ENCODE results near the gene TXNIP. TPM values are rescaled to one million over a fixed set of nuclear protein-coding genes. Genes with fewer than 3 reads are reported as not detected.

TXNIP gene
- total RNA-seq, 4 donors from 2014 or later: 739 to 2,947 (median 1,128) TPM

GRCh38 chr1:145946477-145946986 lies 49.8 kb downstream of the TXNIP start:
- Histone ChIP-seq H3K9me3 (no peaks in the 10 kb centered on the region), H3K4me1 (peaks cover 0 to 6% of the 10 kb centered on the region in 2 donors), H3K4me3 (replicated peaks in 1 of 3) (no peak overlapping the region), H3K27me3 (no peaks in the 10 kb centered on the region), H3K36me3 (peaks cover 0 to 4% of the 10 kb centered on the region in 2 donors), H3K27ac (no peak overlapping the region)
- TF ChIP-seq POLR2A (IDR thresholded peaks at IDR 0.05): no peak
- TF ChIP-seq CTCF (IDR thresholded peaks at IDR 0.05): no peak
- no peak for DNase-seq
- 95 to 98% methylated on average over 4 of the region's 4 CpGs for WGBS, 2 donors
- intact Hi-C loops (cut with DNase I): no loop called here

DNA sequence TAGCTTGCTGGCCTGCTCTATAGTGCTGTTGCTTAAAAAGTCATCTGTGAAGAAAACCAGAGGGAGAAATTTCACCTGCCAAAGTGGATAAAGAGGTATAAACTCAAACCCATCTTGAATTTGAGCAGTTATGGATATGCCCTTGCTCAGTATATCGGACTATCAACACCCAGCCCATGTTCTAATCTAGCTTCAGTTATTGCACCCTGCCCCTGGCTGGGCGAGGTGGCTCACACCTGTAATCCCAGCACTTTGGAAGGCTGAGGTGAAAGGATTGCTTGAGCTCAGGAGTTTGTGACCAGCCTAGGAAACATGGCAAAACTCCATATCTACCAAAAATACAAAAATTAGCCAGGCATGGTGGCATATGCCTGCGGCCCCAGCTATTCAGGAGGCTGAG lies 51.8 kb downstream of the TXNIP start:
- H3K27ac ChIP-seq: no peak overlapping the region
- intact Hi-C loops (cut with DNase I): no loop called here
- no peak for TF ChIP-seq CTCF (IDR thresholded peaks at IDR 0.05)
- no peak for TF ChIP-seq POLR2A (IDR thresholded peaks at IDR 0.05)
- H3K27me3 ChIP-seq: no peaks in the 10 kb centered on the region
- 98 to 100% methylated on average over 3 of the region's 3 CpGs for WGBS, 2 donors
- H3K36me3 ChIP-seq: peaks cover 0 to 4% of the 10 kb centered on the region in 2 donors
- H3K4me1 ChIP-seq: no peaks in the 10 kb centered on the region
- DNase-seq: no peak
- H3K9me3 ChIP-seq: no peaks in the 10 kb centered on the region
- H3K4me3 ChIP-seq (replicated peaks in 1 of 3): no peak overlapping the region

GRCh38 chr1:145942871-145943270 lies 53.5 kb downstream of the TXNIP start:
- intact Hi-C loops (cut with DNase I): no loop called here
- DNase-seq: no peak
- no peaks in the 10 kb centered on the region for H3K9me3 ChIP-seq
- WGBS, 2 donors: 87 to 88% methylated on average over 6 of the region's 6 CpGs
- no peaks in the 10 kb centered on the region for H3K27me3 ChIP-seq
- TF ChIP-seq CTCF (IDR thresholded peaks at IDR 0.05) (no peak), POLR2A (IDR thresholded peaks at IDR 0.05) (no peak)
- no peaks in the 10 kb centered on the region for H3K4me1 ChIP-seq
- peaks cover 0 to 4% of the 10 kb centered on the region in 2 donors for H3K36me3 ChIP-seq
- no peak overlapping the region for H3K4me3 ChIP-seq (replicated peaks in 1 of 3)
- H3K27ac ChIP-seq: no peak overlapping the region

Other genes with a start within 250 kb of the TXNIP start
- gene RNF115, start 172.5 kb downstream of the TXNIP start, total RNA-seq: 10 to 100 TPM; 17.2 to 33.9 (median 25.4) TPM
- 10 to 100 TPM; 28.0 to 36.5 (median 32.7) TPM for gene POLR3C, start 172.4 kb downstream of the TXNIP start, total RNA-seq
- 1 to 10 TPM; 2.4 to 4.6 (median 3.4) TPM for gene NUDT17, start 150.9 kb downstream of the TXNIP start, total RNA-seq
- 10 to 100 TPM; 16.9 to 22.8 (median 20.3) TPM for gene PIAS3, start 137.5 kb downstream of the TXNIP start, total RNA-seq
- gene ANKRD35, start 110.7 kb downstream of the TXNIP start, total RNA-seq: 1 to 10 TPM in 3 of 4 donors, under 1 TPM in 1; 0.58 to 3.8 (median 1.7) TPM
- 1 to 10 TPM; 3.0 to 7.3 (median 5.0) TPM for gene ITGA10, start 86.5 kb downstream of the TXNIP start, total RNA-seq
- gene PEX11B, start 77.9 kb downstream of the TXNIP start, total RNA-seq: 10 to 100 TPM; 30.6 to 42.1 (median 37.3) TPM
- 100 to 1,000 TPM; 108 to 143 (median 124) TPM for gene RBM8A, start 69.1 kb downstream of the TXNIP start, total RNA-seq
- 10 to 100 TPM; 18.7 to 26.9 (median 20.3) TPM for gene LIX1L, start 38.6 kb downstream of the TXNIP start, total RNA-seq
- 1 to 10 TPM in 2 of 4 donors, under 1 TPM in 2; 0.13 to 2.0 (median 0.97) TPM for gene ANKRD34A, start 32.0 kb downstream of the TXNIP start, total RNA-seq
- gene POLR3GL, start 31.9 kb downstream of the TXNIP start, total RNA-seq: 10 to 100 TPM; 12.5 to 36.4 (median 22.7) TPM
- not detected for gene HJV, start 25.2 kb upstream of the TXNIP start, total RNA-seq
- 1 to 10 TPM in 3 of 4 donors, under 1 TPM in 1; 0.89 to 3.5 (median 2.5) TPM for gene NBPF10, start 148.2 kb upstream of the TXNIP start, total RNA-seq
- gene NOTCH2NLA, start 232.4 kb upstream of the TXNIP start, total RNA-seq: 10 to 100 TPM; 59.6 to 92.5 (median 64.3) TPM